HG03378 (cell line): ENCODE data around the gene AMBRA1.
"Not testable (repeated sequence)": the region's sequence is repeated elsewhere in the genome, so short reads cannot be mapped to it uniquely, and the experiment has no call there.

Source experiments
- ATAC-seq: cut with Tn5 transposase; IDR thresholded peaks from one replicate; pipeline ENCODE4 v1.9.1; 2021; ENCODE audit warnings: mild to moderate bottlenecking, moderate library complexity; ENCODE audit not compliant: unreplicated experiment

The AMBRA1 gene

GRCh38 chr11:46537537-46538295 lies 56.1 kb downstream of the AMBRA1 start:
- peak; percentile 55 for ATAC-seq

- ATAC-seq: no peak
Observed at GRCh38 chr11:46537121-46537520, 56.7 kb downstream of the AMBRA1 start.

GRCh38 chr11:46535688-46536087 lies 58.1 kb downstream of the AMBRA1 start:
- ATAC-seq: no peak

GRCh38 chr11:46534711-46535110 lies 59.1 kb downstream of the AMBRA1 start:
- ATAC-seq: no peak

- no peak for ATAC-seq
Observed at GRCh38 chr11:46533396-46534100, 60.3 kb downstream of the AMBRA1 start.

GRCh38 chr11:46529928-46530574 lies 63.8 kb downstream of the AMBRA1 start:
- no peak for ATAC-seq

GRCh38 chr11:46529095-46529905 lies 64.5 kb downstream of the AMBRA1 start:
- ATAC-seq: no peak

- ATAC-seq: no peak
Observed at GRCh38 chr11:46528445-46529094, 65.3 kb downstream of the AMBRA1 start.

- ATAC-seq: no peak
Observed at GRCh38 chr11:46527591-46528130, 66.2 kb downstream of the AMBRA1 start.

- no peak for ATAC-seq
Observed at GRCh38 chr11:46526216-46527215, 67.3 kb downstream of the AMBRA1 start.

- ATAC-seq: no peak
Observed at GRCh38 chr11:46524201-46524770, 69.5 kb downstream of the AMBRA1 start.

GRCh38 chr11:46523290-46523689 lies 70.5 kb downstream of the AMBRA1 start:
- no peak for ATAC-seq

GRCh38 chr11:46522682-46523281 lies 71.0 kb downstream of the AMBRA1 start:
- ATAC-seq: no peak

- no peak for ATAC-seq
Observed at GRCh38 chr11:46521961-46522681, 71.7 kb downstream of the AMBRA1 start.

GRCh38 chr11:46520971-46521745 lies 72.7 kb downstream of the AMBRA1 start:
- no peak for ATAC-seq

- no peak for ATAC-seq
Observed at GRCh38 chr11:46519351-46519750, 74.5 kb downstream of the AMBRA1 start.

GRCh38 chr11:46518928-46519327 lies 74.9 kb downstream of the AMBRA1 start:
- not testable (repeated sequence) for ATAC-seq
